Ishikawa (cell line): ENCODE measurements around the gene STMN3.

Experiments used
- CEBPB ChIP-seq: IDR thresholded peaks from 2 replicates; pipeline ENCODE4 v1.6.1; 2012
- EP300 ChIP-seq: IDR thresholded peaks from 2 replicates; pipeline ENCODE4 v1.6.1; 2012; ENCODE audit warnings: borderline replicate concordance
- FOXM1 ChIP-seq: IDR thresholded peaks from 2 replicates; pipeline ENCODE4 v1.6.1; 2012; ENCODE audit warnings: low read depth, borderline replicate concordance
- MAX ChIP-seq: IDR thresholded peaks from 2 replicates; pipeline ENCODE4 v1.6.1; 2012
- NFIC ChIP-seq: IDR thresholded peaks from 2 replicates; pipeline ENCODE4 v1.6.1; 2012
- RAD21 ChIP-seq: IDR thresholded peaks from 2 replicates; pipeline ENCODE4 v1.6.1; 2012; ENCODE audit warnings: low read depth
- TAF1 ChIP-seq: IDR thresholded peaks from 2 replicates; pipeline ENCODE4 v1.6.1; 2012; ENCODE audit warnings: low read depth, mild to moderate bottlenecking
- TCF12 ChIP-seq: IDR thresholded peaks from 2 replicates; pipeline ENCODE4 v1.6.1; 2012; ENCODE audit warnings: low read depth
- USF1 ChIP-seq: IDR thresholded peaks from 2 replicates; pipeline ENCODE4 v1.6.1; 2012
- YY1 ChIP-seq: IDR thresholded peaks from 2 replicates; pipeline ENCODE4 v1.6.1; 2012; ENCODE audit warnings: low read depth
- ZBTB7A ChIP-seq: IDR thresholded peaks from 2 replicates; pipeline ENCODE4 v1.6.1; 2012; ENCODE audit warnings: low read depth
- TF ChIP-seq, protein P1 (sequence below): IDR thresholded peaks from 2 replicates; pipeline ENCODE4 v1.6.1; 2012; ENCODE audit warnings: low read depth, mild to moderate bottlenecking

DNA sequence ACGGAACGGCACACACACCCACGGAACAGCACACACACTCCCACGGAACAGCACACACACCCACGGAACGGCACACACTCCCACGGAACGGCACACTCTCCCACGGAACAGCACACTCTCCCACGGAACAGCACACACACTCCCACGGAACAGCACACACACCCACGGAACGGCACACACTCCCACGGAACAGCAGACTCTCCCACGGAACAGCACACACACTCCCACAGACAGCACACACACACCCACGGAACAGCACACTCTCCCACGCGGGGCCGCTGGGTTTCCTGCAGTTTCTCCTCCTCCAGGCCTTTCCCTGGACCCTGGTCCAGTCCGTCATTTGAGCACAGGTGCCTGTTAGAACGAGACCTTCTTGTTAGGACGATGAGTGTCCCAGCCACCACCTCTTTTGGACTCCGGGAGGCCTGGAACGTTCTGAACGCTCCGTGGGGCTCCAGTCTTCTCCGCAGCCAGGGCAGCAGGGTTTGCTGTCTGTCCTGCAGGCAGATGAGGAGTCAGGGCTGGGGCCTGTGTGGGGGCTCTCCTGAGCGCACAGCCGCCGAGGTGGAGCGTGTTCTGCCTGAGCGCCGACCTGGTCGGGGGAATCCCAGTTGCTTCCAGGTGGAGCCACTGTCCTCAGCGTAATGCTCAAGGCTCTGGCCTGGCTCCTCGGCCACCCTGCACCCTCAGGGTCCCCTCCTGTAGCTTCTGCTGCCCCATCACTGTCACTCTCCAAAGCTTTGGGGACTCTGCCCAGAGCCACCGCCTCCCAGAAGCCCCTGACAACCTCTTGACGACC lies 25.6 kb upstream of the STMN3 start:
- no peak for TF ChIP-seq TAF1
- TF ChIP-seq FOXM1: no peak
- no peak for TF ChIP-seq EP300
- TF ChIP-seq, protein P1, sequence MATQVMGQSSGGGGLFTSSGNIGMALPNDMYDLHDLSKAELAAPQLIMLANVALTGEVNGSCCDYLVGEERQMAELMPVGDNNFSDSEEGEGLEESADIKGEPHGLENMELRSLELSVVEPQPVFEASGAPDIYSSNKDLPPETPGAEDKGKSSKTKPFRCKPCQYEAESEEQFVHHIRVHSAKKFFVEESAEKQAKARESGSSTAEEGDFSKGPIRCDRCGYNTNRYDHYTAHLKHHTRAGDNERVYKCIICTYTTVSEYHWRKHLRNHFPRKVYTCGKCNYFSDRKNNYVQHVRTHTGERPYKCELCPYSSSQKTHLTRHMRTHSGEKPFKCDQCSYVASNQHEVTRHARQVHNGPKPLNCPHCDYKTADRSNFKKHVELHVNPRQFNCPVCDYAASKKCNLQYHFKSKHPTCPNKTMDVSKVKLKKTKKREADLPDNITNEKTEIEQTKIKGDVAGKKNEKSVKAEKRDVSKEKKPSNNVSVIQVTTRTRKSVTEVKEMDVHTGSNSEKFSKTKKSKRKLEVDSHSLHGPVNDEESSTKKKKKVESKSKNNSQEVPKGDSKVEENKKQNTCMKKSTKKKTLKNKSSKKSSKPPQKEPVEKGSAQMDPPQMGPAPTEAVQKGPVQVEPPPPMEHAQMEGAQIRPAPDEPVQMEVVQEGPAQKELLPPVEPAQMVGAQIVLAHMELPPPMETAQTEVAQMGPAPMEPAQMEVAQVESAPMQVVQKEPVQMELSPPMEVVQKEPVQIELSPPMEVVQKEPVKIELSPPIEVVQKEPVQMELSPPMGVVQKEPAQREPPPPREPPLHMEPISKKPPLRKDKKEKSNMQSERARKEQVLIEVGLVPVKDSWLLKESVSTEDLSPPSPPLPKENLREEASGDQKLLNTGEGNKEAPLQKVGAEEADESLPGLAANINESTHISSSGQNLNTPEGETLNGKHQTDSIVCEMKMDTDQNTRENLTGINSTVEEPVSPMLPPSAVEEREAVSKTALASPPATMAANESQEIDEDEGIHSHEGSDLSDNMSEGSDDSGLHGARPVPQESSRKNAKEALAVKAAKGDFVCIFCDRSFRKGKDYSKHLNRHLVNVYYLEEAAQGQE: no peak
- TF ChIP-seq MAX: no peak
- no peak for TF ChIP-seq TCF12
- TF ChIP-seq RAD21: no peak
- no peak for TF ChIP-seq NFIC
- TF ChIP-seq USF1: no peak
- TF ChIP-seq YY1: no peak
- no peak for TF ChIP-seq CEBPB
- no peak for TF ChIP-seq ZBTB7A
